OCI-LY3 (cell line): ENCODE results near the gene ACBD6.

Experiments used
- CTCF ChIP-seq: fragments of 200-600, 300-600 bp; sonication (generic); IDR thresholded peaks from 2 replicates; pipeline ENCODE4 v1.5.1; 2014; ENCODE audit warnings: antibody characterized with exemption, low read length, low read depth
- EZH2phosphoT487 ChIP-seq: fragments of 200-600 bp; shearing (Covaris generic); IDR thresholded peaks from 2 replicates; pipeline ENCODE4 v1.6.1; 2018; ENCODE audit warnings: antibody characterized with exemption, mixed run types, low read depth

GRCh38 chr1:180246579-180246978 lies 255.8 kb downstream of the ACBD6 start:
- TF ChIP-seq CTCF (no peak), EZH2phosphoT487 (no peak)
